ENCODE results near the gene PHF21B.
"Not testable (repeated sequence)": the region's sequence is repeated elsewhere in the genome, so short reads cannot be mapped to it uniquely, and the experiment has no call there.

Gene PHF21B

GRCh38 chr22:44916281-44917231 lies 93.2 kb downstream of the PHF21B start:
- no peak for FAIRE-seq

- FAIRE-seq = no peak
Measured at GRCh38 chr22:44915441-44915840, 94.4 kb downstream of the PHF21B start.

DNA sequence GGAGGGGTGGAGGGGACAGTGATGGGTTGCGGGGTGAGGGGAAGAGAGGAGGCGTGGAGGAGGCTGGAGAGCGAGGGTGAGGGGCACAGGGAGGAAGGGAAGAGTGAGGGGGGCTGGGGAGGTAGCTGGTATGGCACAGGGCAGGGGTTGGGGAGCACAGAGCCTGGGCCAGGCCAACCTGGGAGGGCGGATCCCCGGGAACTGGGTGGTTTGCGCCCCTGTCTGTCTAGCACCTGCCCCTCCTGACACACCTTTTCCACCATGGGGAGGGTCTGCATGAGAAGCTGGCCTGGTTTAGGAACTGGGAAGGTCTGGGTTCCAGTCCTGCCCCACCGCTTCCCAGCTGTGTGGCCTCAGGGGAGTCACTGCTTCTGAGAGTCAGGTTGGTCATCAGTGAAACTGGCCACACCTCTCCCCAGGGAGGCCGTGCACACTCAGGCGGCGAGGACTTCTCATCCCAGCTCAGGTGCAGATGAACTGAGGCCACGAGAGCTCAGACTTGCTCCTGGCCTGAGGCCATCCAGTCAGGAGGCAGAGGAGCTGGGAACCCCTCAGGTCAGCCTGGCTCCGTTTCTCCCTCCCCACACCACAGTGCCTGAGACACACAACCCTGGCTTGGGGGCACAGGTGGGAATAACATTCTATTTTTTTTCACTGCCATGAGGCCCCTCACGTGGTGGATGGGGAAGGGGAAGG lies 95.6 kb downstream of the PHF21B start:
- FAIRE-seq = no peak

DNA sequence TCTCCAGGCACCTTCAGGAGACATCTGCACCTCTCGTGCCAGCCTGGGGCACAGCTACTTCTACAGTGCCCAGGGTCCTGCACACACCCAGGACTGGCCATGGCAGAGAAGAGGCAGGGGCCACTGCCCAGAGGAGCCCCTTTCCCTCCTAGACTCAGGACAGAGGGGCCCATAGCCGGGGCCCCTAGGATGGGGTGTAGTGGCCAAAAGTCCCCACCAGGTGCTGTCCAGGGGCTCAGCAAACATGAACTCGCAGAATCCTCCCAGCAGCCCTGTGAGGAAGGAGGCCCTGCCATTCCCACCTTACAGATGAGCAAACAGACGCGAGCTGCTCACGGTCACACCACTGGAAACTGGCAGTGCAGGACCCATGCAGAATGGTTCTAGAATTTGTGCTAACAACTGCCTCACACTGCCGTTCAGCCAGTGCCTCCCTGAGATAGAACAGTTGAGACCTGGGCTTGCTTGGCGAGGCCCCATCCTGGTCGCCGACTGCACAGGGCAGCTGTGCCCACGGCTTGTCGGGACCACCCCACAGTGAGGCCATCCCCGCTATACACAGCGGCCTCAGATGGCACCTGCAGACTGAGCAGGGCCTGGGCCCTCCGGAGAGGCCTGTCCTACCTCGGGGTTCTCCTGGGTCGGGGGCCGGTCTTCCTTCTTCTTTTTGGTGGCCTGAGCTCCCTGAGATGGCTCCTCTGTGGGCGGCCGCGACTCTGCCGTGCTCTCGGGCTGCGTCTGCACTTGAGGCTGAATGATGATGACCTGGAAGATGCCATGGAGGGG lies 96.4 kb downstream of the PHF21B start:
- FAIRE-seq = no peak

- FAIRE-seq = no peak
Measured at GRCh38 chr22:44909241-44909640, 100.6 kb downstream of the PHF21B start.

DNA sequence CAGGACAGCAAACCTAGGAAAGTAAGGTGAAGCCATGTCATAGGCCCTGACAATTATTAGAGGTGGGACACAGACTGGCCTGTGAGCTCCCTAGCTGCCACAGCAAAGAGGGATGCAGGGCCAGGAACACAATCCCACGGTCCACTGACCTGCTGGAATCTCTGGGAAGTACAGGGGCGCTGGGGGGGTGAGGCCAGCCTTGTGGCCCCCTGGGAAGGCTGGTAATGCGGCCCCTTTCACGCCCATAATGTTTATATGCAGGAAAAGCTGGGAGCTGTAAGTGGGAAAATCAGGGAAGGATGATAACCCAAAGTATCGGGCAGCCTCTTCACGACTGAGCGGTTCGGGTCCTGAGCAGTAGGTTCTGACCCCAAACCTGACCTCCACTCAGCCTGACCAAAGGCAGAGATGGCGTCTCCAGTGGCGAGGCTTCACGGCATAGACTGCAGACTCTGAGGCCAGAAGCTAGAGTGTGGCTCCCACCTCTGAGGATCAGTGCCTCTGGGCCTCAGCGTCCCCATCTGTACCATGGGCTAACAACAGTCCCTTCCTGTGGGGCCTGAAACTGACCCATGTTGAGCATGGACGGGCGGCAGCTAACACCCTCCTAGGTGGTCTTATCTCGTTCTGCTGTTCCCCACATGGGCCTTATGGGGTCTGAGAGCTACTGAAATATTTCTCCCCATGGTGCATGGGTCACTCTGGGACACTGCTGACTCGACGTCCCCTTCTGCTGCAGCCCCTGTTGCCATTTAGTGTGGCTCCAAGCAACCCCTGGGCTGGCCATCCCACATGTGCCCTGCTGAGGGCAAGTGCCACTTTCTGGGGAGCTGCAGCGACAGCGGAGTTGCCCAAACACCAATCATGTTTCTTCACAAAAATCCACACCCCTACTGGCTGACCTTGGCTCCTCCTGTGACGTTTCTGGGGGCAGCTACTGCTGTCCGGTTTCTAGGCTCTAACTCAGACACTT lies 101.8 kb downstream of the PHF21B start:
- FAIRE-seq = no peak

DNA sequence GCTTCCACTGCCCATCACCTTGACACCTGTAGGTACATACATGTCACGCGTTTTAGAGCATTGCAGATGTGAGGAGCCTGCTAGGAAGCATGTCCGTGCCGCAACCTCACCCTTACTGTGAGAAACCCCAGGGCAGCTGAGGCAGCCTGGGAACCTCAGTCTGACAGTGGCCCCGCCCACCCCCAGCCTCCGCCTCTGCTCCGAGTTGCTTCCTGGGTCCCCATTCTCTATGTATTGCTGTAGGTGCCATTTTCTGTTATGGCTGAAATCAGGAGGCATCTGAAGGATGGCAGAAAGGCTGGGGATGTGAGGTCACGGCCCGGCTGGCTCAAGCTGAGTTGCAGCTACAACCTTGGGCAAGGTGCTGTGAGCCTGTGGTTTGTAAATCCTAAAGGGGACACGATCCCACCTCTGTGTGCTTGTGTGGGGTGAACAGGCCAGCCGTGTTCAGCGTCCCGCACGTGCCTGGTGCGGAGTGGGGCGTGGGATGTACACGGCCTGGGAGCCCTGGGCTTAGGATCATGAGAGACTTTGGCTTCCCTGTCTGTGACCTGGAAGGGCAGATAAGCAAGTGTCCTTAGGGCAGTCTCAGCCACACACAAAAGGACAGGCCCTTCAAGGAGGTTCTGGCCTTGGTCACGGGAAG lies 102.7 kb downstream of the PHF21B start:
- FAIRE-seq = no peak

DNA sequence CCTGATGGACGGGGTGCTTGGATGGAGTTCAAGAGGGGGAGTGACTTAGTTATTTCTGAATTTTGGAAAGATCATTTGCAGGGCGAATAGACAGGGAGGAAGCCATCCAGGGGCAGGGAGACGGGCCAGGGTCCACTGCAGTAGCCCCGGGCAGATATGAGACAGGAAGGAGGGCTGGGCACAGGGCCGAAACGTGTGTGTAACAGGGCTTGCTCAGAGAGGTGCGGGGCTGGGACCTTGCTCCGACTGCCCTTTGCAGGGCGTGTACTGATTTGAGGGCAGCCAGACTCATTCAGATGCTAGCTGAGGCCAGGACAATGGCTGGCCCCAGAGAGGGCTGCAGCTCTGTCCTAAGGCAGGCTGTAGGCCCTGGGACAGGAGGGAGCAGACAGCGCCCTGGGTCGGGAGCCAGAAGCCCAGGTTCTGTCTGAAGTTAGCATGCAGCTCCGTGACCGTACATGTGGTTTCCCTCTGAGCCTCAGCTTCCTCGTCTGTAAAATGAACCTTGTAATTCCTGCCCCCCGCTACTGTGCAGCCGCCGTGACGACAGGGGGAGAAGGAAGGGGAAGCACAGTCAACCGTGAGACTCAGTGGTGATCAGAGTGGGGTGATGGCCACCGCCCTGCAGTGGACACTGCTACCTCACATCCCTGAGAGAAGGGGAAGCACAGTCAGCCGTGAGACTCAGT lies 103.4 kb downstream of the PHF21B start:
- FAIRE-seq = no peak

GRCh38 chr22:44904492-44905152 lies 105.2 kb downstream of the PHF21B start:
- not testable (repeated sequence) for FAIRE-seq

DNA sequence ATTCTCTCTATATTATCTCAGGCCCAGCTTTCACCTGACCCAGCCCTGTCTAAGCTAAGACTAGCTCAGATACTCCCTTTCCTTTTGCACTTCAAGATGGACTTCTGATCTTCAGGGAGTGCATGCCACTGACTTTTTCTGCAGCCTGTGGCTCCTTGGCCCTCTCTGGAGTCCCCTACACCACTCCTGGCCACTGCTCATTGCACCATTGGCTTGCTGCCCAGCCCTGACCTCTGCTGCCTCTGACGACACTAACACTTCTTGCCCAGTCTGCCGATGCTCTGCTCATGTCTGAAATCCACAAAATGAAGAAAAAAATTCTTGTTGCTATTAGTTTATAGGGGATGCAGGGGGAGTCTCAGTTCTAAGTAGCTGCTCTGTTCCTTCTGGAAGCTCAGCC lies 106.6 kb downstream of the PHF21B start:
- FAIRE-seq = not testable (repeated sequence)

- no peak for FAIRE-seq
Measured at GRCh38 chr22:44901301-44901700, 108.5 kb downstream of the PHF21B start.

DNA sequence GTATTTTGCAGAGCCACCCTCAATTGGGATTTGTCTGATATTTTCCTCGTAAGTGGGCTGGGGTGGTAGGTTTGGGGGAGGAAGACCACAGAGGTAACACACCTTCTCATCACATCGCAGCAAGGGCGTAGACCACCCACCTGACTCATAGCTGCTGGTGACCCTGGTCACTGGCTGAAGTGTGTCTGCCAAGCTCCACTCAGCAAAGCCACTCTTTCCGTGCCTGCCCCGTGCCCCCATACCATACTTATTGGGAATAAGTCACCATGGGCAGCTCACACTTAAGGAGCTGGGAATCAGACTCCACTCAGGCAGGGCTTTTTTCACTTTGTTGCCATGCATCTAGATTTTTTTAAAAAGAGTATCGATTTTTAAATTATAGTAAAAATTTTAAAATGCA lies 111.6 kb downstream of the PHF21B start:
- FAIRE-seq = no peak

DNA sequence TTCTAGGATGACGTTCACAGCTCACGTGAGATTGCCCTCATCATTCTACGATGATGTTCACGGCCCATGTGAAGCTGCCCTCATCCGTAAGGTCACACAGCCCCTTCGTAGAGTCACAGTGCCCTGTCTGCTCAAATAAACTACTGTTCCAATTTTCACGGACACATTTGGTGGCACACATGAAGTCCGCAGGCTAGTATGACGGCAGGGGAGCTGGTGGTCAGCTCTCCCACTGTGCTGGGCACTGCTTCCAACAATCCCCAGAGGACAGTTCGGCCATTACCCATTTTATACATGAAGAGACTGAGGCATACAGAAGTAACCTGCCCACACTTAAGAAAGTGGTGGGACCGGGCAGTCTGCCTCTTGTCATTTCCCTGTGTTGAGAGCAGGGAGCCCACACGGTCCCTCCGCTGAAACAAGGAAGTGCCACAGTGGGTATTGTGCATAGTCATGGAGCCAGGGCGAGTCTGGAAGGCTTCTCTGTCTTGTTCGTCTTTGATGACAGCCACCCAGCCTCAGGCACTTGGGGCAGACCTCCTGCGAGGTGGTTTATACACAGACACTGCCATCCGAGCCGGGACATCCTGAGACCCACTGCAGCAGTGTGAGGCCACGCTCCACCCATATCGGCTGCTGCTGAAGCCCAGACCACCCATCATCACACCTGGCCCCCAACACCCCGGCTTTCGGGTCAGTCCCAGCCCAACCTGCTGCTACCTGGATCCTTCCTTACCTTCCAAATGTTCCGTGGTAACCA lies 114.3 kb downstream of the PHF21B start:
- no peak for FAIRE-seq

- FAIRE-seq = no peak
Measured at GRCh38 chr22:44894782-44895181, 115.0 kb downstream of the PHF21B start.

DNA sequence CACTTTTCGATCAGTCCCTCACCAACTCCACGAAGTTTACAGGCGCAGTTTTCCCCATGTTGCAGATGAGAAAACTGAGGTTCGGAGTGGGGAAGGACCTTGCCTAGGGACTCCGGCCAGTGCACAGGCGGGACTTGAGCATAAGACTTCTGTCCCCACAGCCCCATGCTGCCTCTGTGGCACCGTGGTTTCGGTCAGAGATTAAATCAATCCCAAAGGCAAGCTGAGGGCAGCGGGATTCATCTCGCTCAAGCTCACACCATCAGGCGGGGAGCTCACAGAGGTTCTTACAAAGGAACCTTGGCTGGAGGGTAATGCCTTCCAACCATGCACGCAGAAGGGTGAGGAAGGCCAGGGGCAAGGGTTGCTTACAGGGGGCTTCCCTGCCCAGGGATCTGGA lies 115.5 kb downstream of the PHF21B start:
- FAIRE-seq = no peak

GRCh38 chr22:44893731-44894080 lies 116.1 kb downstream of the PHF21B start:
- no peak for FAIRE-seq

DNA sequence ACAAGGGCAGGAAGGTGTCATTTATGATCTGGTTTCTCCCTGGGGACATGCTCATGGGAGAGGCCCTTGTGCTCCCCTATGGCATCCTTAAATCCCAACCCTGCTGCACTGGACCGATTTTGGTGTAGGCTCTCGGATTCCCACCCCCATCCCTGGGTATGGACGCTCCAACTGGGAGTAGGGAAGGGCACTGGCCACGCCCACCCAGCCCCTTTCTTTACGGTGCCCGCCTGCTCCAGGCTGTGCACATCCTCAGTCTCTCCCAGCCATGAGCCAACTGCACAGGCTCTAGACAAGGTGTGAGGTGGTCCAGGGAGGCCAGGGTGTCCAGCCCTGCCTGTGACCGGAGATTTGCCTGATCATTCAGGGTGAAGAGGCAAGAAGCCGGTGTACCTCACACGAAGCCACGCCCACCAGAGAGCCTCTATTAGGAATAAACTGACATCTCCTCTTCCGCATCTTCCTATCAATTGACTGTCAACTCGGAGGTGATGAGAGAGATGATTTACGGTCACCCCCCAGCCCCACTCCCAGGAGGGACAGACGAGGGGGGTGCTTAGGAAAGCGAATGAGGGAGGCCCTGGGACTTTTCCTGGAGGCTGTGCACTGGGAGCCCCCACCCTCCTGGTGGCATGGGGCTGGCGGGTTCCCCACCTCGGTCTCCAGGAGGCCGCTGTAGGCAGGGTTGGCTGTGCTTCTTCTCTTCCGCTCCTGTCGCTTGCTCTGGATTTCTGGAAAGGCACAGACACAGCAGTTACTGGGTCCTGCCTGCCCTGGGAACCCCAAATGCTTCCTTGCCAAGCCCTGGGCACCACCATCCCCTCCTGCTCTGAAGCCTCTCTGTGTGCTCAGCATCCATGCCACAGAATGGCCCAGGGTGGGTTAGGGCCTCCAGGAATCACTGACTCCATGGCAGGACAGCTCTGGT lies 116.7 kb downstream of the PHF21B start:
- FAIRE-seq = no peak

GRCh38 chr22:44892243-44892642 lies 117.6 kb downstream of the PHF21B start:
- no peak for FAIRE-seq
